GM23338 (cell line): ENCODE data around the gene SERPINA1. TPM values are rescaled to one million over a fixed set of nuclear protein-coding genes. Genes with fewer than 3 reads are reported as not detected.

Experiments
- EZH2 ChIP-seq: fragments of 200-600 bp; sonication (generic); IDR thresholded peaks from one replicate; pipeline ENCODE4 v1.8.0; 2017; ENCODE audit warnings: antibody characterized with exemption, mild to moderate bottlenecking, low read depth; ENCODE audit not compliant: unreplicated experiment
- EZH2phosphoT487 ChIP-seq: fragments of 200-600 bp; sonication (generic); IDR thresholded peaks from one replicate; pipeline ENCODE4 v1.8.1; 2018; ENCODE audit warnings: antibody characterized with exemption; ENCODE audit not compliant: unreplicated experiment
- POLR2AphosphoS5 ChIP-seq: IDR thresholded peaks from 2 replicates; pipeline ENCODE4 v1.6.1; 2016; ENCODE audit warnings: antibody characterized with exemption, low read depth
- STAT1 ChIP-seq: IDR thresholded peaks from one replicate; pipeline ENCODE4 v1.6.1; 2016; ENCODE audit warnings: antibody characterized with exemption; ENCODE audit not compliant: unreplicated experiment
- polyA plus RNA-seq: library from polyadenylated mRNA; unstranded; fragments of >200 nt; fragmentation: Nextera tagmentation; extraction: Ambion mirVana; gene quantifications from 2 replicates; pipeline ENCODE4 v1.2.1, GENCODE V29; 2016
- total RNA-seq: library from RNA; depleted of rRNA; stranded (reverse); fragments of >200 nt; shearing (Covaris generic); gene quantifications from 2 replicates; pipeline ENCODE4 v1.2.3, GENCODE V29; 2014
- TF ChIP-seq, protein P1 (sequence below): fragments of 250-450 bp; sonication (Bioruptor Pico); IDR thresholded peaks from 2 replicates; pipeline ENCODE4 v1.5.0; 2020; ENCODE audit warnings: mild to moderate bottlenecking, moderate library complexity
- TF ChIP-seq, protein P2 (sequence below): IDR thresholded peaks from 2 replicates; pipeline ENCODE4 v1.6.1; 2016; ENCODE audit warnings: antibody characterized with exemption
- TF ChIP-seq, protein P3 (sequence below): IDR thresholded peaks from one replicate; pipeline ENCODE4 v1.6.1; 2018; ENCODE audit warnings: antibody characterized with exemption; ENCODE audit not compliant: unreplicated experiment

SERPINA1 gene
- total and polyA plus RNA-seq, 2 experiments from 2014 or later = not detected

DNA sequence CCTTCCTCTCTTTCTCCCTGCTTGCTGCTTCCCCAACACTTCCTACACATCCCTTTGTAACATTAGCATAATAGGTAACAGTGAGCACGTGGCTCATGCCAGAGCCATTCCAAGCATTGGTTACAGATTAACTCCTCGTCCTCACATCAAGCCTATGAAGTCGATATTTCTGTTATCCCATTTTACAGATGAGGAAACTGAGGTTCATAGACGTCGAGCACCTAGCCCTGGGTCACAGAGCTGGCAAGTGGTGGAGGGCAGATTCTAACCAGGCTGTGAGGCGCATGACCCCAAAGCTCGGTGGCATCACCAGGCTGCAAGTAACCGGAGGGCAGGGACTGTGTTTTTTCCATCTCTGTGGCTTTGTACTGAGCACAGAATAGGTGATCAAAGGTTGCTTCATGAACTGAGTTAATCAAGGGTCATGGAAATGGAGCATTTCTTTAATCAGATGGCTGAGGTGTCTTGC is 5.7 kb upstream of the SERPINA1 start (continued):
- TF ChIP-seq, protein P1, sequence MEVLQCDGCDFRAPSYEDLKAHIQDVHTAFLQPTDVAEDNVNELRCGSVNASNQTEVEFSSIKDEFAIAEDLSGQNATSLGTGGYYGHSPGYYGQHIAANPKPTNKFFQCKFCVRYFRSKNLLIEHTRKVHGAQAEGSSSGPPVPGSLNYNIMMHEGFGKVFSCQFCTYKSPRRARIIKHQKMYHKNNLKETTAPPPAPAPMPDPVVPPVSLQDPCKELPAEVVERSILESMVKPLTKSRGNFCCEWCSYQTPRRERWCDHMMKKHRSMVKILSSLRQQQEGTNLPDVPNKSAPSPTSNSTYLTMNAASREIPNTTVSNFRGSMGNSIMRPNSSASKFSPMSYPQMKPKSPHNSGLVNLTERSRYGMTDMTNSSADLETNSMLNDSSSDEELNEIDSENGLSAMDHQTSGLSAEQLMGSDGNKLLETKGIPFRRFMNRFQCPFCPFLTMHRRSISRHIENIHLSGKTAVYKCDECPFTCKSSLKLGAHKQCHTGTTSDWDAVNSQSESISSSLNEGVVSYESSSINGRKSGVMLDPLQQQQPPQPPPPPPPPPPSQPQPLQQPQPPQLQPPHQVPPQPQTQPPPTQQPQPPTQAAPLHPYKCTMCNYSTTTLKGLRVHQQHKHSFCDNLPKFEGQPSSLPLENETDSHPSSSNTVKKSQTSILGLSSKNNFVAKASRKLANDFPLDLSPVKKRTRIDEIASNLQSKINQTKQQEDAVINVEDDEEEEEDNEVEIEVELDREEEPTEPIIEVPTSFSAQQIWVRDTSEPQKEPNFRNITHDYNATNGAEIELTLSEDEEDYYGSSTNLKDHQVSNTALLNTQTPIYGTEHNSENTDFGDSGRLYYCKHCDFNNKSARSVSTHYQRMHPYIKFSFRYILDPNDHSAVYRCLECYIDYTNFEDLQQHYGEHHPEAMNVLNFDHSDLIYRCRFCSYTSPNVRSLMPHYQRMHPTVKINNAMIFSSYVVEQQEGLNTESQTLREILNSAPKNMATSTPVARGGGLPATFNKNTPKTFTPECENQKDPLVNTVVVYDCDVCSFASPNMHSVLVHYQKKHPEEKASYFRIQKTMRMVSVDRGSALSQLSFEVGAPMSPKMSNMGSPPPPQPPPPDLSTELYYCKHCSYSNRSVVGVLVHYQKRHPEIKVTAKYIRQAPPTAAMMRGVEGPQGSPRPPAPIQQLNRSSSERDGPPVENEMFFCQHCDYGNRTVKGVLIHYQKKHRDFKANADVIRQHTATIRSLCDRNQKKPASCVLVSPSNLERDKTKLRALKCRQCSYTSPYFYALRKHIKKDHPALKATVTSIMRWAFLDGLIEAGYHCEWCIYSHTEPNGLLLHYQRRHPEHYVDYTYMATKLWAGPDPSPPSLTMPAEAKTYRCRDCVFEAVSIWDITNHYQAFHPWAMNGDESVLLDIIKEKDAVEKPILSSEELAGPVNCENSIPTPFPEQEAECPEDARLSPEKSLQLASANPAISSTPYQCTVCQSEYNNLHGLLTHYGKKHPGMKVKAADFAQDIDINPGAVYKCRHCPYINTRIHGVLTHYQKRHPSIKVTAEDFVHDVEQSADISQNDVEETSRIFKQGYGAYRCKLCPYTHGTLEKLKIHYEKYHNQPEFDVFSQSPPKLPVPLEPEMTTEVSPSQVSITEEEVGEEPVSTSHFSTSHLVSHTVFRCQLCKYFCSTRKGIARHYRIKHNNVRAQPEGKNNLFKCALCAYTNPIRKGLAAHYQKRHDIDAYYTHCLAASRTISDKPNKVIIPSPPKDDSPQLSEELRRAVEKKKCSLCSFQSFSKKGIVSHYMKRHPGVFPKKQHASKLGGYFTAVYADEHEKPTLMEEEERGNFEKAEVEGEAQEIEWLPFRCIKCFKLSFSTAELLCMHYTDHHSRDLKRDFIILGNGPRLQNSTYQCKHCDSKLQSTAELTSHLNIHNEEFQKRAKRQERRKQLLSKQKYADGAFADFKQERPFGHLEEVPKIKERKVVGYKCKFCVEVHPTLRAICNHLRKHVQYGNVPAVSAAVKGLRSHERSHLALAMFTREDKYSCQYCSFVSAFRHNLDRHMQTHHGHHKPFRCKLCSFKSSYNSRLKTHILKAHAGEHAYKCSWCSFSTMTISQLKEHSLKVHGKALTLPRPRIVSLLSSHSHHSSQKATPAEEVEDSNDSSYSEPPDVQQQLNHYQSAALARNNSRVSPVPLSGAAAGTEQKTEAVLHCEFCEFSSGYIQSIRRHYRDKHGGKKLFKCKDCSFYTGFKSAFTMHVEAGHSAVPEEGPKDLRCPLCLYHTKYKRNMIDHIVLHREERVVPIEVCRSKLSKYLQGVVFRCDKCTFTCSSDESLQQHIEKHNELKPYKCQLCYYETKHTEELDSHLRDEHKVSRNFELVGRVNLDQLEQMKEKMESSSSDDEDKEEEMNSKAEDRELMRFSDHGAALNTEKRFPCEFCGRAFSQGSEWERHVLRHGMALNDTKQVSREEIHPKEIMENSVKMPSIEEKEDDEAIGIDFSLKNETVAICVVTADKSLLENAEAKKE (CRISPR knock-in tag) = no peak
- TF ChIP-seq, protein P2, sequence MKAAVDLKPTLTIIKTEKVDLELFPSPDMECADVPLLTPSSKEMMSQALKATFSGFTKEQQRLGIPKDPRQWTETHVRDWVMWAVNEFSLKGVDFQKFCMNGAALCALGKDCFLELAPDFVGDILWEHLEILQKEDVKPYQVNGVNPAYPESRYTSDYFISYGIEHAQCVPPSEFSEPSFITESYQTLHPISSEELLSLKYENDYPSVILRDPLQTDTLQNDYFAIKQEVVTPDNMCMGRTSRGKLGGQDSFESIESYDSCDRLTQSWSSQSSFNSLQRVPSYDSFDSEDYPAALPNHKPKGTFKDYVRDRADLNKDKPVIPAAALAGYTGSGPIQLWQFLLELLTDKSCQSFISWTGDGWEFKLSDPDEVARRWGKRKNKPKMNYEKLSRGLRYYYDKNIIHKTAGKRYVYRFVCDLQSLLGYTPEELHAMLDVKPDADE = no peak
- TF ChIP-seq STAT1 (no peak), EZH2 (no peak), POLR2AphosphoS5 (no peak), EZH2phosphoT487 (no peak)
- TF ChIP-seq, protein P3, sequence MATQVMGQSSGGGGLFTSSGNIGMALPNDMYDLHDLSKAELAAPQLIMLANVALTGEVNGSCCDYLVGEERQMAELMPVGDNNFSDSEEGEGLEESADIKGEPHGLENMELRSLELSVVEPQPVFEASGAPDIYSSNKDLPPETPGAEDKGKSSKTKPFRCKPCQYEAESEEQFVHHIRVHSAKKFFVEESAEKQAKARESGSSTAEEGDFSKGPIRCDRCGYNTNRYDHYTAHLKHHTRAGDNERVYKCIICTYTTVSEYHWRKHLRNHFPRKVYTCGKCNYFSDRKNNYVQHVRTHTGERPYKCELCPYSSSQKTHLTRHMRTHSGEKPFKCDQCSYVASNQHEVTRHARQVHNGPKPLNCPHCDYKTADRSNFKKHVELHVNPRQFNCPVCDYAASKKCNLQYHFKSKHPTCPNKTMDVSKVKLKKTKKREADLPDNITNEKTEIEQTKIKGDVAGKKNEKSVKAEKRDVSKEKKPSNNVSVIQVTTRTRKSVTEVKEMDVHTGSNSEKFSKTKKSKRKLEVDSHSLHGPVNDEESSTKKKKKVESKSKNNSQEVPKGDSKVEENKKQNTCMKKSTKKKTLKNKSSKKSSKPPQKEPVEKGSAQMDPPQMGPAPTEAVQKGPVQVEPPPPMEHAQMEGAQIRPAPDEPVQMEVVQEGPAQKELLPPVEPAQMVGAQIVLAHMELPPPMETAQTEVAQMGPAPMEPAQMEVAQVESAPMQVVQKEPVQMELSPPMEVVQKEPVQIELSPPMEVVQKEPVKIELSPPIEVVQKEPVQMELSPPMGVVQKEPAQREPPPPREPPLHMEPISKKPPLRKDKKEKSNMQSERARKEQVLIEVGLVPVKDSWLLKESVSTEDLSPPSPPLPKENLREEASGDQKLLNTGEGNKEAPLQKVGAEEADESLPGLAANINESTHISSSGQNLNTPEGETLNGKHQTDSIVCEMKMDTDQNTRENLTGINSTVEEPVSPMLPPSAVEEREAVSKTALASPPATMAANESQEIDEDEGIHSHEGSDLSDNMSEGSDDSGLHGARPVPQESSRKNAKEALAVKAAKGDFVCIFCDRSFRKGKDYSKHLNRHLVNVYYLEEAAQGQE = no peak
